ENCODE results near the gene SETBP1.

The SETBP1 gene

GRCh38 chr18:45111502-45111848 is 430.8 kb downstream of the SETBP1 start:
- no peaks in the 10 kb centered on the region for H3K27me3 Mint-ChIP-seq
- peaks cover 12 to 14% of the 10 kb centered on the region in 2 donors for H3K4me1 Mint-ChIP-seq
- H3K36me3 Mint-ChIP-seq: no peaks in the 10 kb centered on the region

GRCh38 chr18:45112682-45113081 is 432.0 kb downstream of the SETBP1 start:
- no peaks in the 10 kb centered on the region for H3K9me3 Mint-ChIP-seq
- ATAC-seq (replicated peaks): no peak
- H3K27ac Mint-ChIP-seq: no peak overlapping the region
- H3K36me3 Mint-ChIP-seq: no peaks in the 10 kb centered on the region
- peaks cover 12 to 14% of the 10 kb centered on the region in 2 donors for H3K4me1 Mint-ChIP-seq
- H3K27me3 Mint-ChIP-seq: no peaks in the 10 kb centered on the region
- no peak for DNase-seq
- no peak overlapping the region for H3K4me3 Mint-ChIP-seq

More at GRCh38 chr18:45111502-45111848, 430.8 kb downstream of the SETBP1 start:
- DNase-seq (no peak), ATAC-seq (replicated peaks) (no peak)
- Mint-ChIP-seq H3K4me3 (no peak overlapping the region), H3K27ac (no peak overlapping the region), H3K9me3 (no peaks in the 10 kb centered on the region)

- ATAC-seq (replicated peaks): no peak
- Mint-ChIP-seq H3K36me3 (no peaks in the 10 kb centered on the region), H3K27ac (no peak overlapping the region), H3K9me3 (no peaks in the 10 kb centered on the region), H3K4me1 (no peaks in the 10 kb centered on the region), H3K4me3 (no peak overlapping the region), H3K27me3 (no peaks in the 10 kb centered on the region)
- no peak for DNase-seq
Observed at GRCh38 chr18:45116116-45116515, 435.4 kb downstream of the SETBP1 start.
